WTC11 (cell line): ENCODE data around the gene GRIN2C. TPM values are rescaled to one million over a fixed set of nuclear protein-coding genes. Genes with fewer than 3 reads are reported as not detected.

Experiments
- ATAC-seq: fragments of 200-7000 bp; cut with Tn5 transposase; 2 replicates; pipeline ENCODE4 v1.10.0; 2021; ENCODE audit warnings: mild to moderate bottlenecking, moderate library complexity
- CTCF ChIA-PET: fragments of 300-600 bp; sonication (Branson Sonifier 250); formaldehyde crosslinking; loops from one replicate; lab custom pipeline; 2021; ENCODE audit warnings: antibody characterized with exemption; lab: Charles Lee
- POLR2A ChIA-PET: fragments of 350-600 bp; sonication (Branson Sonifier 250); formaldehyde crosslinking; loops from one replicate; lab custom pipeline; 2021; ENCODE audit warnings: antibody characterized with exemption; lab: Charles Lee
- DNase-seq: peaks from one replicate; pipeline ENCODE4 v3.0.0; 2021; ENCODE audit warnings: low spot score
- H3K27ac Mint-ChIP-seq: 2 replicates; pipeline ENCODE4 v1.8.0; 2021; ENCODE audit warnings: mixed read lengths
- H3K27me3 Mint-ChIP-seq: 2 replicates; pipeline ENCODE4 v1.8.0; 2021; ENCODE audit warnings: low read depth, mild to moderate bottlenecking, moderate library complexity, mixed read lengths
- H3K36me3 Mint-ChIP-seq: 2 replicates; pipeline ENCODE4 v1.8.0; 2021; ENCODE audit warnings: mixed read lengths
- H3K4me1 Mint-ChIP-seq: 2 replicates; pipeline ENCODE4 v1.8.0; 2022; ENCODE audit warnings: mixed read lengths
- H3K4me3 Mint-ChIP-seq: 2 replicates; pipeline ENCODE4 v1.8.0; 2021; ENCODE audit warnings: mild to moderate bottlenecking, moderate library complexity, mixed read lengths
- H3K9me3 Mint-ChIP-seq: 2 replicates; pipeline ENCODE4 v1.8.0; 2021; ENCODE audit warnings: mixed read lengths
- ARID4B ChIP-seq: sonication (generic); formaldehyde crosslinking; IDR thresholded peaks from 2 replicates; pipeline ENCODE4 v1.8.0; 2023; ENCODE audit warnings: missing genetic modification reagents, mild to moderate bottlenecking, borderline replicate concordance
- E2F1 ChIP-seq: sonication (generic); formaldehyde crosslinking; IDR thresholded peaks from 2 replicates; pipeline ENCODE4 v1.8.0; 2022; ENCODE audit warnings: mild to moderate bottlenecking, missing genetic modification reagents
- TEAD1 ChIP-seq: sonication (generic); formaldehyde crosslinking; IDR thresholded peaks from 2 replicates; pipeline ENCODE4 v1.8.0; 2022; ENCODE audit warnings: mild to moderate bottlenecking, missing genetic modification reagents
- ZNF121 ChIP-seq: sonication (generic); formaldehyde crosslinking; IDR thresholded peaks from 2 replicates; pipeline ENCODE4 v1.8.0; 2023; ENCODE audit warnings: missing genetic modification reagents
- ZNF512 ChIP-seq: sonication (generic); formaldehyde crosslinking; IDR thresholded peaks from 2 replicates; pipeline ENCODE4 v1.8.1; 2022; ENCODE audit warnings: missing genetic modification reagents, borderline replicate concordance
- total RNA-seq: library from RNA; stranded (reverse); gene quantifications from 3 replicates; pipeline ENCODE4 v1.2.3, GENCODE V29; 2021
- TF ChIP-seq, protein P1 (sequence below): fragments of 250-450 bp; sonication (Bioruptor Pico); IDR thresholded peaks from 2 replicates; pipeline ENCODE4 v1.9.0; 2021; ENCODE audit warnings: mild to moderate bottlenecking, borderline replicate concordance

GRIN2C gene
- total RNA-seq, 1 experiment from 2014 or later, result 0.31 TPM

GRCh38 chr17:74833501-74834377 is 25.9 kb downstream of the GRIN2C start (continued):
- TF ChIP-seq, protein P1, sequence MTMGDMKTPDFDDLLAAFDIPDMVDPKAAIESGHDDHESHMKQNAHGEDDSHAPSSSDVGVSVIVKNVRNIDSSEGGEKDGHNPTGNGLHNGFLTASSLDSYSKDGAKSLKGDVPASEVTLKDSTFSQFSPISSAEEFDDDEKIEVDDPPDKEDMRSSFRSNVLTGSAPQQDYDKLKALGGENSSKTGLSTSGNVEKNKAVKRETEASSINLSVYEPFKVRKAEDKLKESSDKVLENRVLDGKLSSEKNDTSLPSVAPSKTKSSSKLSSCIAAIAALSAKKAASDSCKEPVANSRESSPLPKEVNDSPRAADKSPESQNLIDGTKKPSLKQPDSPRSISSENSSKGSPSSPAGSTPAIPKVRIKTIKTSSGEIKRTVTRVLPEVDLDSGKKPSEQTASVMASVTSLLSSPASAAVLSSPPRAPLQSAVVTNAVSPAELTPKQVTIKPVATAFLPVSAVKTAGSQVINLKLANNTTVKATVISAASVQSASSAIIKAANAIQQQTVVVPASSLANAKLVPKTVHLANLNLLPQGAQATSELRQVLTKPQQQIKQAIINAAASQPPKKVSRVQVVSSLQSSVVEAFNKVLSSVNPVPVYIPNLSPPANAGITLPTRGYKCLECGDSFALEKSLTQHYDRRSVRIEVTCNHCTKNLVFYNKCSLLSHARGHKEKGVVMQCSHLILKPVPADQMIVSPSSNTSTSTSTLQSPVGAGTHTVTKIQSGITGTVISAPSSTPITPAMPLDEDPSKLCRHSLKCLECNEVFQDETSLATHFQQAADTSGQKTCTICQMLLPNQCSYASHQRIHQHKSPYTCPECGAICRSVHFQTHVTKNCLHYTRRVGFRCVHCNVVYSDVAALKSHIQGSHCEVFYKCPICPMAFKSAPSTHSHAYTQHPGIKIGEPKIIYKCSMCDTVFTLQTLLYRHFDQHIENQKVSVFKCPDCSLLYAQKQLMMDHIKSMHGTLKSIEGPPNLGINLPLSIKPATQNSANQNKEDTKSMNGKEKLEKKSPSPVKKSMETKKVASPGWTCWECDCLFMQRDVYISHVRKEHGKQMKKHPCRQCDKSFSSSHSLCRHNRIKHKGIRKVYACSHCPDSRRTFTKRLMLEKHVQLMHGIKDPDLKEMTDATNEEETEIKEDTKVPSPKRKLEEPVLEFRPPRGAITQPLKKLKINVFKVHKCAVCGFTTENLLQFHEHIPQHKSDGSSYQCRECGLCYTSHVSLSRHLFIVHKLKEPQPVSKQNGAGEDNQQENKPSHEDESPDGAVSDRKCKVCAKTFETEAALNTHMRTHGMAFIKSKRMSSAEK (CRISPR knock-in tag), result no peak

DNA sequence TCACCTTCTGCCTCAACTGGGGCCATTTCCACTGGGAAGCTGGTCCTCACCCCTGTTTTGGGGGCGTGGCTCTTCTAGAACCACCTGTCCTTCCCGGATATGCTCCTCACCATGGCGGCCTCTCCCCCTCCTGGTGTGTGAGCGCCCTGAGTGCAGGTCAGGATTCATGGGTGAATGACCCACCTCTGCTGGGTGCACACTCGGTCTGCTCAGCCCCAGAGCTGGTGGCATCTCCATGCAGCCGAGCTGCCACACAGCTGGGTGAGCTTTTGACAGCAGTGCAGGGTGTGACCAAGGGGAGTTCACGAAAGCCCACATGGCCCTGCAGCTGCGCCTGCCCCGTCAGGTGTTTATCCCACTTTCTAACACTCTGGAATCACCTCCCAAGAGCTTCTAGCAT is 27.3 kb downstream of the GRIN2C start:
- ChIA-PET POLR2A (no interaction called here), CTCF (interaction anchor here (1.1 to 5.1 kb wide), 4 partner anchors 8 to 29 kb away, joined by 4 to 31 read pairs (median 11); no protein-coding TSS in a partner anchor)
- TF ChIP-seq ZNF512 (CRISPR knock-in tag) (no peak), TEAD1 (no peak), ARID4B (CRISPR knock-in tag) (no peak)
- H3K9me3 Mint-ChIP-seq, result no peaks in the 10 kb centered on the region
- DNase-seq (no peak), ATAC-seq (no peak)
- no peaks in the 10 kb centered on the region for H3K4me1 Mint-ChIP-seq
- H3K4me3 Mint-ChIP-seq, result no peak overlapping the region
- no peak overlapping the region; the same call in 1 of the 2 replicates for H3K27ac Mint-ChIP-seq
- H3K27me3 Mint-ChIP-seq, result no peaks in the 10 kb centered on the region
- no peaks in the 10 kb centered on the region; the same call in 1 of the 2 replicates for H3K36me3 Mint-ChIP-seq

- ChIA-PET CTCF (interaction anchor here (0.7 to 5.1 kb wide), 6 partner anchors 9 to 41 kb away, joined by 3 to 31 read pairs (median 8); no protein-coding TSS in a partner anchor), POLR2A (no interaction called here)
- no peak overlapping the region for H3K27ac Mint-ChIP-seq
- DNase-seq (no peak), ATAC-seq (no peak)
- no peaks in the 10 kb centered on the region for H3K27me3 Mint-ChIP-seq
- H3K36me3 Mint-ChIP-seq, result no peaks in the 10 kb centered on the region; the same call in 1 of the 2 replicates
- TF ChIP-seq ZNF121 (CRISPR knock-in tag) (no peak), E2F1 (CRISPR knock-in tag) (no peak)
- H3K4me1 Mint-ChIP-seq, result no peaks in the 10 kb centered on the region
- H3K4me3 Mint-ChIP-seq, result no peak overlapping the region
- H3K9me3 Mint-ChIP-seq, result no peaks in the 10 kb centered on the region
These were observed 28.1 kb downstream of the GRIN2C start for GRCh38 chr17:74831444-74832146.
